HUES64 (cell line): ENCODE measurements around the gene PCDHGA10.
A peak's percentile ranks its signal among the peaks of the same experiment; 100 is the strongest.
"Not testable (repeated sequence)": the region's sequence is repeated elsewhere in the genome, so short reads cannot be mapped to it uniquely, and the experiment has no call there.

Experiments used
- H3K27ac ChIP-seq: 2 replicates; pipeline ENCODE4 v1.7.0; 2013; ENCODE audit warnings: low read depth, low read length, inconsistent platforms
- H3K27me3 ChIP-seq: 2 replicates; pipeline ENCODE4 v1.6.1; 2013; ENCODE audit warnings: mild to moderate bottlenecking, low read length; ENCODE audit not compliant: insufficient read depth
- H3K36me3 ChIP-seq: 2 replicates; pipeline ENCODE4 v1.6.1; 2013; ENCODE audit warnings: mild to moderate bottlenecking, low read length; ENCODE audit not compliant: insufficient read depth
- H3K4me1 ChIP-seq: 2 replicates; pipeline ENCODE4 v1.6.1; 2013; ENCODE audit warnings: mild to moderate bottlenecking, low read length, moderate library complexity; ENCODE audit not compliant: insufficient read depth
- H3K4me3 ChIP-seq: 2 replicates; pipeline ENCODE4 v1.5.1; 2013; ENCODE audit warnings: mild to moderate bottlenecking, low read length, moderate library complexity
- H3K9ac ChIP-seq: 2 replicates; pipeline ENCODE4 v1.6.1; 2013; ENCODE audit warnings: mild to moderate bottlenecking, low read depth, low read length
- H3K9me3 ChIP-seq: 2 replicates; pipeline ENCODE4 v1.6.1; 2013; ENCODE audit warnings: low read depth, low read length; ENCODE audit not compliant: insufficient read depth
- WGBS: fragments of 150-250, 120-280 bp; methylation state at CpG from one replicate; pipeline ENCODE4 v1.1.7; 2013; ENCODE audit warnings: missing lambda C conversion rate; 5-methylcytosine and 5-hydroxymethylcytosine counted together

The PCDHGA10 gene

DNA sequence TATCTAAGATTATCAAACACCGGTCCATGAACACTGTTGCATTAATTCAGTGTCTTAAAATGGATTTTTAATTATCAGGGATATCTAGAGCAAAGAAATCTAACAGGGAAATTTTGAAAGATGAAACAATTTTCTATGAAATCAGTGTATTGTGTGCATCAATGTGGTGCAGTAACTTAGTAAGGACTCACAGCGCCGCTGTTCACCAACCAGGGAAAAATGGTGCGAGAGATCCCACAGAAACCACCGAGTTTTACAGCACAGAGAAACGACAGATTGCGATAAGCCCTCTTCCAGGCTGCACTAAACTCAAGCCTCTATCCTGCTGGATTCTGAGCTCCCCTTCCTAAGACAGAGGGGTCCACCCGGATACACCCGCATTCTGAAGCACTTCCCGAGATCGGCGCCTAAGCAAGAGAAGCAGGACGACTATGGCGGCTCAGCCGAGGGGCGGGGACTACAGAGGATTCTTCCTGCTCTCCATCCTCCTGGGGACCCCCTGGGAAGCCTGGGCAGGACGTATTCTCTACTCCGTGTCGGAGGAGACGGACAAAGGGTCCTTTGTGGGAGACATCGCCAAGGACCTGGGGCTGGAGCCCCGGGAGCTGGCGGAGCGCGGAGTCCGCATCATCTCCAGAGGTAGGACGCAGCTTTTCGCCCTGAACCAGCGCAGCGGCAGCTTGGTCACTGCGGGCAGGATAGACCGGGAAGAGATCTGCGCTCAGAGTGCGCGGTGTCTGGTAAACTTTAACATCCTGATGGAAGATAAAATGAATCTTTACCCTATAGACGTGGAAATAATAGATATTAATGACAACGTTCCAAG is 30.1 kb upstream of the PCDHGA10 start, which contains the start of gene PCDHGA7:
TSS of gene PCDHGA7 (plus strand) at position 274 of the 826 bp plus-strand sequence. CDS start at position 432, 158 bp downstream.
- Histone ChIP-seq H3K27ac (no peak within 1 kb of the TSS), H3K9me3 (peaks cover 44% of the 10 kb centered on the region; the same call in 1 of the 2 replicates), H3K27me3 (no peaks in the 10 kb centered on the region), H3K4me1 (no peaks in the 10 kb centered on the region), H3K4me3 (no peak within 1 kb of the TSS), H3K9ac (no peak within 1 kb of the TSS), H3K36me3 (0 out of 2 replicates have a peak, but pooled peaks cover 3% of the 10 kb centered on the region)
- WGBS, result 96% methylated on average over 37 of the region's 37 CpGs

DNA sequence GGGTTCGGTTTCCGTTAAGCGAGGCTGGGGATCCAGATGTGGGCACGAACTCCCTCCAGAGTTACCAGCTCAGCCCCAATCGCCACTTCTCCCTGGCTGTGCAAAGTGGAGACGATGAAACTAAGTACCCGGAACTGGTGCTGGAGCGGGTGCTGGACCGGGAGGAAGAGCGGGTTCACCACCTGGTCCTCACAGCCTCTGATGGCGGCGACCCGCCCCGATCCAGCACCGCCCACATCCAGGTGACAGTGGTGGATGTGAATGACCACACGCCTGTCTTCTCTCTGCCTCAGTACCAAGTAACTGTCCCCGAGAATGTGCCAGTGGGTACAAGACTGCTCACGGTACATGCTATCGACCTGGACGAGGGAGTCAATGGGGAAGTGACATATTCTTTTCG is 29.4 kb upstream of the PCDHGA10 start:
- 95% methylated on average over 21 of the region's 21 CpGs for WGBS
- no peaks in the 10 kb centered on the region for H3K4me1 ChIP-seq
- no peak overlapping the region for H3K27ac ChIP-seq
- 0 out of 2 replicates have a peak, but pooled peaks cover 3% of the 10 kb centered on the region for H3K36me3 ChIP-seq
- H3K9ac ChIP-seq, result no peak overlapping the region
- no peaks in the 10 kb centered on the region for H3K27me3 ChIP-seq
- no peak overlapping the region for H3K4me3 ChIP-seq
- H3K9me3 ChIP-seq, result peaks cover 46% of the 10 kb centered on the region

DNA sequence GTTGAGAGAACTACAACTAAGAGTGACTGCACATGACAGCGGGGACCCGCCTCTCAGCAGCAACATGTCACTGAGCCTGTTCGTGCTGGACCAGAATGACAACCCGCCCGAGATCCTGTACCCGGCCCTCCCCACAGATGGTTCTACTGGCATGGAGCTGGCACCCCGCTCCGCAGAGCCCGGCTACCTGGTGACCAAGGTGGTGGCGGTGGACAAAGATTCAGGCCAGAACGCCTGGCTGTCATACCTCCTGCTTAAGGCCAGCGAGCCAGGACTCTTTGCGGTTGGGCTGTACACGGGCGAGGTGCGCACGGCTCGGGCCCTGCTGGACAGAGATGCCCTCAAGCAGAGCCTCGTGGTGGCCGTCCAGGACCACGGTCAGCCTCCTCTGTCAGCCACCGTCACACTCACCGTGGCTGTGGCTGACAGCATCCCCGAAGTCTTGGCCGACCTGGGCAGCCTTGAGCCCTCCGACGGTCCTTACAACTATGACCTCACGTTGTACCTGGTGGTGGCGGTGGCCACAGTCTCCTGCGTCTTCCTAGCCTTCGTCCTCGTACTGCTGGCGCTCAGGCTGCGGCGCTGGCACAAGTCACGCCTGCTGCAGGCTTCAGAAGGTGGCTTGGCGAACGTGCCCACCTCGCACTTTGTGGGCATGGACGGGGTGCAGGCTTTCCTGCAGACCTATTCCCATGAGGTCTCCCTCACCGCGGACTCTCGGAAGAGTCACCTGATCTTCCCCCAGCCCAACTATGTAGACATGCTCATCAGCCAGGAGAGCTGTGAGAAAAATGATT is 28.1 kb upstream of the PCDHGA10 start:
- 96% methylated on average over 43 of the region's 43 CpGs for WGBS
- H3K9ac ChIP-seq, result no peak overlapping the region

DNA sequence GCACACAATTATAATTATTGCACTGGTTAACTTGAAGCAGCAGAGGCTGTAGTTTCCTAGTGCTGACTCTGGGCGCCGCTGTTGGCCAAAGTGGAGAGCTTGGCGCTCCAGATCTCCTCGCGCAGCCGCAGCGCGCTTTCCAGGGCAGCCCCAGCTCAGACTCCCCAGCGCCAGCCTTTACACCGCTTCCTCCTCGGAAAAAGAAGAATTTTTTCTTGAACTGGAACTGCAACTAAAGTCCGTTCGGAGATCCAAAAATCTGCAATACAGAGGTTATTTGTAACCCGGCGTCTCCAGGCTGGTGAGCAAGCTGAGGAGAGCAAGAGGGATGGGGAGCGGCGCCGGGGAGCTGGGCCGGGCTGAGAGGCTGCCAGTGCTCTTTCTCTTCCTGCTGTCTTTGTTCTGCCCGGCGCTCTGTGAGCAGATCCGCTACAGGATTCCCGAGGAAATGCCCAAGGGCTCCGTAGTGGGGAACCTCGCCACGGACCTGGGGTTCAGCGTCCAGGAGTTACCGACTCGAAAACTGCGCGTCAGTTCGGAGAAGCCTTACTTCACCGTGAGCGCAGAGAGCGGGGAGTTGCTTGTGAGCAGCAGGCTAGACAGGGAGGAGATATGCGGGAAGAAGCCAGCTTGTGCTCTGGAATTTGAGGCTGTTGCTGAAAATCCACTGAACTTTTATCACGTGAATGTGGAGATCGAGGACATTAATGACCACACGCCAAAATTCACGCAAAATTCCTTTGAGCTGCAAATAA is 25.1 kb upstream of the PCDHGA10 start, which contains the start of gene PCDHGB4:
TSS of gene PCDHGB4 (plus strand) at position 142 of the 755 bp plus-strand sequence. CDS start at position 329, 187 bp downstream.
- H3K4me3 ChIP-seq, result peak within 1 kb of the TSS; percentile 59
- WGBS, result 79% methylated on average over 18 of the region's 40 CpGs
- not testable (repeated sequence) for H3K27ac ChIP-seq, H3K27me3 ChIP-seq, H3K9ac ChIP-seq, H3K4me1 ChIP-seq
- H3K9me3 ChIP-seq, result peaks cover 77% of the 10 kb centered on the region
- H3K36me3 ChIP-seq, result peaks cover 19% of the 10 kb centered on the region; the same call in 1 of the 2 replicates

More for the DNA sequence above, 28.1 kb upstream of the PCDHGA10 start:
- Histone ChIP-seq H3K36me3 (peaks cover 9% of the 10 kb centered on the region; the same call in 1 of the 2 replicates), H3K4me1 (no peaks in the 10 kb centered on the region), H3K4me3 (no peak overlapping the region), H3K9me3 (peaks cover 59% of the 10 kb centered on the region), H3K27ac (no peak overlapping the region), H3K27me3 (no peaks in the 10 kb centered on the region)

DNA sequence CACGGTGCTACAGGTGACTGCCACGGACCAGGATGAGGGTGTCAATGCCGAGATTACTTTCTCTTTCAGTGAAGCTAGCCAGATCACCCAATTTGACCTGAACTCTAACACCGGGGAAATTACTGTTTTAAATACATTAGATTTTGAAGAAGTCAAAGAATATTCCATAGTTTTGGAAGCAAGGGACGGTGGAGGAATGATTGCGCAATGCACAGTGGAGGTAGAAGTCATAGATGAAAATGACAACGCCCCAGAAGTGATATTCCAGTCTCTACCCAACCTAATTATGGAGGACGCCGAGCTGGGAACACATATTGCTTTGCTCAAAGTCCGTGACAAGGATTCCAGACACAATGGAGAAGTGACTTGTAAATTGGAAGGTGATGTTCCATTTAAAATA is 24.1 kb upstream of the PCDHGA10 start:
- H3K9me3 ChIP-seq, result peaks cover 77% of the 10 kb centered on the region
- H3K4me1 ChIP-seq, result no peaks in the 10 kb centered on the region
- 94% methylated on average over 10 of the region's 10 CpGs for WGBS
- peak overlapping the region; percentile 12; the same call in 1 of the 2 replicates for H3K4me3 ChIP-seq
- H3K9ac ChIP-seq, result no peak overlapping the region
- H3K36me3 ChIP-seq, result peaks cover 28% of the 10 kb centered on the region; the same call in 1 of the 2 replicates
- no peak overlapping the region for H3K27ac ChIP-seq
- no peaks in the 10 kb centered on the region for H3K27me3 ChIP-seq

DNA sequence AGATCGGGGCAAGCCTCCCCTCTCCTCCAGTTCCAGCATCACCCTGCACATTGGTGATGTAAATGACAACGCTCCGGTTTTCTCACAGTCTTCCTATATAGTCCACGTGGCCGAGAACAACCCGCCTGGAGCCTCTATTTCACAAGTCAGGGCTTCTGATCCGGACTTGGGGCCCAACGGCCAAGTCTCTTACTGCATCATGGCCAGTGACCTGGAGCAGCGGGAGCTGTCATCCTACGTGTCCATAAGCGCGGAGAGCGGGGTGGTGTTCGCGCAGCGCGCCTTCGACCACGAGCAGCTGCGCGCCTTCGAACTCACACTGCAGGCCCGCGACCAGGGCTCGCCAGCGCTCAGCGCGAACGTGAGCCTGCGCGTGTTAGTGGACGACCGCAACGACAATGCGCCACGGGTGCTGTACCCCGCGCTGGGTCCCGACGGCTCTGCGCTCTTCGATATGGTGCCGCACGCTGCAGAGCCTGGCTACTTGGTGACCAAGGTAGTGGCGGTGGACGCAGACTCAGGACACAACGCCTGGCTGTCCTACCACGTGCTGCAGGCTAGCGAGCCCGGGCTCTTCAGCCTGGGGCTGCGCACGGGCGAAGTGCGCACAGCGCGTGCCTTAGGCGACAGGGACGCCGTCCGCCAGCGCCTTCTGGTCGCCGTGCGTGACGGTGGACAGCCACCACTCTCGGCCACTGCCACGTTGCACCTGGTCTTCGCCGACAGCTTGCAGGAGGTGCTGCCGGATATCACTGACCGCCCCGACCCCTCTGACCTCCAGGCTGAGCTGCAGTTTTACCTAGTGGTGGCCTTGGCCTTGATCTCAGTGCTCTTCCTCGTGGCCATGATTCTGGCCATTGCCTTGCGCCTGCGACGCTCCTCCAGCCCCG is 23.4 kb upstream of the PCDHGA10 start:
- peak overlapping the region; percentile 12; the same call in 1 of the 2 replicates for H3K4me3 ChIP-seq
- H3K9ac ChIP-seq, result no peak overlapping the region
- peaks cover 78% of the 10 kb centered on the region for H3K9me3 ChIP-seq
- peaks cover 28% of the 10 kb centered on the region; the same call in 1 of the 2 replicates for H3K36me3 ChIP-seq
- no peaks in the 10 kb centered on the region for H3K27me3 ChIP-seq
- H3K4me1 ChIP-seq, result no peaks in the 10 kb centered on the region
- 97% methylated on average over 77 of the region's 77 CpGs for WGBS
- no peak overlapping the region for H3K27ac ChIP-seq

DNA sequence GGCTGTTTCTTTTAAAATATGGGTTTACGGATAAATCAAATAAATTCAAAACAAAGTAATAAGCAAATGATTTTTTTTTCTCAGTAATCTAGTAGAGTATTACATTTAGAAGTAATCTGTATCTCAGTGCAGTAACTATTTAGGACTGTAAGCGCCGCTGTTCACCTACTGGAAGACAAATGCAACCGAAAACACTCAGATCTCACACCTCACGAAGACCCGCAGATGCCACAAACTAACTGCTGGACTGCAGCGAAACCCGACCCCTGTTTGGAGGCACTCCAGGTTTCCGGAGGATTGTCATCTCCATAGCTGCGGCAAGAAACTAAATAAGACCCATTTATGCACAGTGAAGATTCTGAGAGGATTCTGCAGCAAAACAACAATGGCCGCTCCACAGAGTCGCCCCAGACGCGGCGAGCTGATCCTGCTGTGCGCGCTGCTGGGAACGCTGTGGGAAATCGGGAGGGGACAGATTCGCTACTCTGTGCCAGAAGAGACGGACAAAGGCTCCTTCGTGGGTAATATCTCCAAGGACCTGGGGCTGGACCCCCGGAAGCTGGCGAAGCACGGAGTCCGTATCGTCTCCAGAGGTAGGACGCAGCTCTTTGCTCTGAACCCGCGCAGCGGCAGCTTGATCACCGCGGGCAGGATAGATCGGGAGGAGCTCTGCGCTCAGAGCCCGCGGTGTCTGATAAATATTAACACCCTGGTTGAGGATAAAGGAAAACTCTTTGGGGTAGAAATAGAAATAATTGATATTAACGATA is 20.2 kb upstream of the PCDHGA10 start, which contains the start of gene PCDHGA8:
TSS of gene PCDHGA8 (plus strand) at position 205 of the 770 bp plus-strand sequence. CDS start at position 386, 181 bp downstream.
- Histone ChIP-seq H3K4me1 (no peaks in the 10 kb centered on the region), H3K36me3 (peaks cover 28% of the 10 kb centered on the region; the same call in 1 of the 2 replicates), H3K9ac (no peak within 1 kb of the TSS), H3K27me3 (no peaks in the 10 kb centered on the region), H3K27ac (no peak within 1 kb of the TSS), H3K9me3 (peaks cover 85% of the 10 kb centered on the region), H3K4me3 (no peak within 1 kb of the TSS)
- 96% methylated on average over 37 of the region's 38 CpGs for whole genome bisulfite sequencing

DNA sequence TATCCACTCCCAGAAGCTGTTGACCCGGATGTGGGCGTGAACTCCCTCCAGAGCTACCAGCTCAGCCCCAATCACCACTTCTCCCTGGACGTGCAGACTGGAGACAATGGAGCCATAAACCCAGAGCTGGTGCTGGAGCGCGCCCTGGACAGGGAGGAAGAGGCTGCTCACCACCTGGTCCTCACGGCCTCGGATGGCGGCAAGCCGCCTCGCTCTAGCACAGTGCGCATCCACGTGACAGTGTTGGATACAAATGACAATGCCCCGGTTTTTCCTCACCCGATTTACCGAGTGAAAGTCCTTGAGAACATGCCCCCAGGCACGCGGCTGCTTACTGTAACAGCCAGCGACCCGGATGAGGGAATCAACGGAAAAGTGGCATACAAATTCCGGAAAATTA is 19.5 kb upstream of the PCDHGA10 start:
- no peak overlapping the region for H3K4me3 ChIP-seq
- 94% methylated on average over 21 of the region's 21 CpGs for WGBS
- H3K4me1 ChIP-seq, result no peaks in the 10 kb centered on the region
- H3K9me3 ChIP-seq, result peaks cover 85% of the 10 kb centered on the region
- H3K27me3 ChIP-seq, result no peaks in the 10 kb centered on the region
- no peak overlapping the region for H3K9ac ChIP-seq
- H3K27ac ChIP-seq, result no peak overlapping the region
- H3K36me3 ChIP-seq, result peaks cover 28% of the 10 kb centered on the region; the same call in 1 of the 2 replicates

DNA sequence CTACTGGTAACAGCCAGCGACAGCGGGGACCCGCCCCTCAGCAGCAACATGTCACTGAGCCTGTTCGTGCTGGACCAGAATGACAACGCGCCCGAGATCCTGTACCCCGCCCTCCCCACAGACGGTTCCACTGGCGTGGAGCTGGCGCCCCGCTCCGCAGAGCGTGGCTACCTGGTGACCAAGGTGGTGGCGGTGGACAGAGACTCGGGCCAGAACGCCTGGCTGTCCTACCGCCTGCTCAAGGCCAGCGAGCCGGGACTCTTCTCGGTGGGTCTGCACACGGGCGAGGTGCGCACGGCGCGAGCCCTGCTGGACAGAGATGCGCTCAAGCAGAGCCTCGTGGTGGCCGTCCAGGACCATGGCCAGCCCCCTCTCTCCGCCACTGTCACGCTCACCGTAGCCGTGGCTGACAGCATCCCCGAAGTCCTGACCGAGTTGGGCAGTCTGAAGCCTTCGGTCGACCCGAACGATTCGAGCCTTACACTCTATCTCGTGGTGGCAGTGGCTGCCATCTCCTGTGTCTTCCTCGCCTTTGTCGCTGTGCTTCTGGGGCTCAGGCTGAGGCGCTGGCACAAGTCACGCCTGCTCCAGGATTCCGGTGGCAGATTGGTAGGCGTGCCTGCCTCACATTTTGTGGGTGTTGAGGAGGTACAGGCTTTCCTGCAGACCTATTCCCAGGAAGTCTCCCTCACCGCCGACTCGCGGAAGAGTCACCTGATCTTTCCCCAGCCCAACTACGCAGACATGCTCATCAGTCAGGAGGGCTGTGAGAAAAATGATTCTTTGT is 18.2 kb upstream of the PCDHGA10 start:
- not testable (repeated sequence) for H3K4me3 ChIP-seq, H3K27me3 ChIP-seq, H3K27ac ChIP-seq, H3K4me1 ChIP-seq, H3K9ac ChIP-seq
- Histone ChIP-seq H3K9me3 (peaks cover 84% of the 10 kb centered on the region), H3K36me3 (peaks cover 22% of the 10 kb centered on the region; the same call in 1 of the 2 replicates)
- WGBS, result 95% methylated on average over 41 of the region's 53 CpGs
